WTC11 (cell line): ENCODE measurements around the gene FGF14. TPM values are rescaled to one million over a fixed set of nuclear protein-coding genes. Genes with fewer than 3 reads are reported as not detected.

ENCODE experiments used
- ATAC-seq: fragments of 200-7000 bp; cut with Tn5 transposase; 2 replicates; pipeline ENCODE4 v1.10.0; 2021; ENCODE audit warnings: mild to moderate bottlenecking, moderate library complexity
- CTCF ChIA-PET: fragments of 300-600 bp; sonication (Branson Sonifier 250); formaldehyde crosslinking; loops from one replicate; lab custom pipeline; 2021; ENCODE audit warnings: antibody characterized with exemption; lab: Charles Lee
- POLR2A ChIA-PET: fragments of 350-600 bp; sonication (Branson Sonifier 250); formaldehyde crosslinking; loops from one replicate; lab custom pipeline; 2021; ENCODE audit warnings: antibody characterized with exemption; lab: Charles Lee
- DNase-seq: peaks from one replicate; pipeline ENCODE4 v3.0.0; 2021; ENCODE audit warnings: low spot score
- H3K27ac Mint-ChIP-seq: 2 replicates; pipeline ENCODE4 v1.8.0; 2021; ENCODE audit warnings: mixed read lengths
- H3K27me3 Mint-ChIP-seq: 2 replicates; pipeline ENCODE4 v1.8.0; 2021; ENCODE audit warnings: low read depth, mild to moderate bottlenecking, moderate library complexity, mixed read lengths
- H3K36me3 Mint-ChIP-seq: 2 replicates; pipeline ENCODE4 v1.8.0; 2021; ENCODE audit warnings: mixed read lengths
- H3K4me1 Mint-ChIP-seq: 2 replicates; pipeline ENCODE4 v1.8.0; 2022; ENCODE audit warnings: mixed read lengths
- H3K4me3 Mint-ChIP-seq: 2 replicates; pipeline ENCODE4 v1.8.0; 2021; ENCODE audit warnings: mild to moderate bottlenecking, moderate library complexity, mixed read lengths
- H3K9me3 Mint-ChIP-seq: 2 replicates; pipeline ENCODE4 v1.8.0; 2021; ENCODE audit warnings: mixed read lengths
- ATF2 ChIP-seq: sonication (generic); formaldehyde crosslinking; IDR thresholded peaks from 2 replicates; pipeline ENCODE4 v1.8.1; 2022; ENCODE audit warnings: low read depth, missing genetic modification reagents, borderline replicate concordance
- CDX4 ChIP-seq: fragments of 250-450 bp; sonication (Bioruptor Pico); IDR thresholded peaks from 2 replicates; pipeline ENCODE4 v1.9.0; 2021; ENCODE audit warnings: moderate library complexity, mild to moderate bottlenecking, inconsistent platforms, borderline replicate concordance
- CREM ChIP-seq: sonication (generic); formaldehyde crosslinking; IDR thresholded peaks from 2 replicates; pipeline ENCODE4 v1.8.1; 2022; ENCODE audit warnings: mild to moderate bottlenecking, missing genetic modification reagents, moderate library complexity
- ERG ChIP-seq: fragments of 250-450 bp; sonication (Bioruptor Pico); IDR thresholded peaks from 2 replicates; pipeline ENCODE4 v1.8.0; 2021; ENCODE audit warnings: mild to moderate bottlenecking
- FOXP1 ChIP-seq: sonication (generic); formaldehyde crosslinking; IDR thresholded peaks from 2 replicates; pipeline ENCODE4 v1.8.0; 2022; ENCODE audit warnings: missing genetic modification reagents, mild to moderate bottlenecking, moderate library complexity, borderline replicate concordance
- GABPB1 ChIP-seq: sonication (generic); formaldehyde crosslinking; IDR thresholded peaks from 2 replicates; pipeline ENCODE4 v1.8.1; 2023; ENCODE audit warnings: mild to moderate bottlenecking, missing genetic modification reagents
- GTF2I ChIP-seq: fragments of 250-450 bp; sonication (Bioruptor Pico); conservative IDR thresholded peaks from 2 replicates; pipeline ENCODE4 v1.4.0; 2021; ENCODE audit warnings: mild to moderate bottlenecking
- KAT7 ChIP-seq: sonication (generic); formaldehyde crosslinking; IDR thresholded peaks from 2 replicates; pipeline ENCODE4 v1.8.1; 2023; ENCODE audit warnings: missing genetic modification reagents, mild to moderate bottlenecking, borderline replicate concordance
- MAX ChIP-seq: sonication (generic); formaldehyde crosslinking; IDR thresholded peaks from 2 replicates; pipeline ENCODE4 v1.8.0; 2022; ENCODE audit warnings: mild to moderate bottlenecking, missing genetic modification reagents
- NFATC4 ChIP-seq: fragments of 250-450 bp; sonication (Bioruptor Pico); IDR thresholded peaks from 2 replicates; pipeline ENCODE4 v1.9.0; 2021; ENCODE audit warnings: mild to moderate bottlenecking
- RELA ChIP-seq: sonication (generic); formaldehyde crosslinking; IDR thresholded peaks from 2 replicates; pipeline ENCODE4 v1.8.1; 2022; ENCODE audit warnings: missing genetic modification reagents, mild to moderate bottlenecking, borderline replicate concordance
- ZNF219 ChIP-seq: sonication (generic); formaldehyde crosslinking; IDR thresholded peaks from 2 replicates; pipeline ENCODE4 v1.8.0; 2023; ENCODE audit warnings: missing genetic modification reagents, mild to moderate bottlenecking, borderline replicate concordance
- ZNF263 ChIP-seq: sonication (generic); formaldehyde crosslinking; IDR thresholded peaks from 2 replicates; pipeline ENCODE4 v1.8.1; 2022; ENCODE audit warnings: low read depth, mild to moderate bottlenecking, moderate library complexity, missing genetic modification reagents
- ZNF317 ChIP-seq: sonication (generic); formaldehyde crosslinking; IDR thresholded peaks from 2 replicates; pipeline ENCODE4 v1.8.1; 2023; ENCODE audit warnings: low read depth, mild to moderate bottlenecking, moderate library complexity, missing genetic modification reagents, borderline replicate concordance
- ZNF416 ChIP-seq: fragments of 250-450 bp; sonication (Bioruptor Pico); IDR thresholded peaks from 2 replicates; pipeline ENCODE4 v1.9.0; 2021; ENCODE audit warnings: mild to moderate bottlenecking, inconsistent platforms
- ZNF423 ChIP-seq: fragments of 250-450 bp; sonication (Bioruptor Pico); IDR thresholded peaks from 2 replicates; pipeline ENCODE4 v2.1.2; 2022; ENCODE audit warnings: mild to moderate bottlenecking, moderate library complexity
- ZNF425 ChIP-seq: fragments of 250-450 bp; sonication (Bioruptor Pico); conservative IDR thresholded peaks from 2 replicates; pipeline ENCODE4 v1.9.0; 2021; ENCODE audit warnings: mild to moderate bottlenecking
- ZNF671 ChIP-seq: fragments of 250-450 bp; sonication (Bioruptor Pico); IDR thresholded peaks from 2 replicates; pipeline ENCODE4 v1.8.0; 2021; ENCODE audit warnings: mild to moderate bottlenecking
- total RNA-seq: library from RNA; stranded (reverse); gene quantifications from 3 replicates; pipeline ENCODE4 v1.2.3, GENCODE V29; 2021

FGF14 gene
- total RNA-seq, 1 experiment from 2014 or later: 0.28 TPM

GRCh38 chr13:102235689-102236088 lies 166.2 kb downstream of the FGF14 start (continued):
- no peak for TF ChIP-seq ERG
- TF ChIP-seq FOXP1 (CRISPR knock-in tag): no peak

GRCh38 chr13:102234618-102235017 lies 167.2 kb downstream of the FGF14 start:
- Mint-ChIP-seq H3K9me3 (no peaks in the 10 kb centered on the region), H3K27me3 (no peaks in the 10 kb centered on the region), H3K36me3 (no peaks in the 10 kb centered on the region), H3K27ac (no peak overlapping the region), H3K4me3 (no peak overlapping the region), H3K4me1 (peaks cover 36% of the 10 kb centered on the region)
- ChIA-PET POLR2A (no interaction called here), CTCF (no interaction called here)
- DNase-seq (no peak), ATAC-seq (no peak)
- no peak for TF ChIP-seq ZNF263 (CRISPR knock-in tag)
- no peak for TF ChIP-seq CDX4 (CRISPR knock-in tag)
- TF ChIP-seq ZNF416 (CRISPR knock-in tag): no peak
- no peak for TF ChIP-seq CREM (CRISPR knock-in tag)
- TF ChIP-seq ZNF671 (CRISPR knock-in tag): no peak
- TF ChIP-seq NFATC4 (CRISPR knock-in tag): no peak
- TF ChIP-seq GTF2I: no peak
- TF ChIP-seq ZNF423 (CRISPR knock-in tag): no peak
- TF ChIP-seq ZNF219 (CRISPR knock-in tag): no peak
- no peak for TF ChIP-seq KAT7
- no peak for TF ChIP-seq GABPB1 (CRISPR knock-in tag)
- no peak for TF ChIP-seq RELA (CRISPR knock-in tag)
- no peak for TF ChIP-seq ERG
- TF ChIP-seq ZNF425 (CRISPR knock-in tag): no peak
- TF ChIP-seq ATF2 (CRISPR knock-in tag): no peak
- TF ChIP-seq FOXP1 (CRISPR knock-in tag): no peak
- TF ChIP-seq, all 79 proteins: peak for 0

- H3K27ac Mint-ChIP-seq: 0 out of 2 replicates have a peak overlapping the region, but pooled peaks have one; percentile 7
- ChIA-PET CTCF (no interaction called here), POLR2A (no interaction called here)
- H3K4me3 Mint-ChIP-seq: no peak overlapping the region
- TF ChIP-seq MAX (CRISPR knock-in tag) (no peak), ZNF317 (CRISPR knock-in tag) (0 out of 2 replicates have a peak, but pooled peaks have one; percentile 46)
- peaks cover 38% of the 10 kb centered on the region for H3K4me1 Mint-ChIP-seq
- ATAC-seq: no peak
- H3K36me3 Mint-ChIP-seq: no peaks in the 10 kb centered on the region
- DNase-seq: no peak
- no peaks in the 10 kb centered on the region for H3K27me3 Mint-ChIP-seq
- H3K9me3 Mint-ChIP-seq: no peaks in the 10 kb centered on the region
These were observed 168.2 kb downstream of the FGF14 start for GRCh38 chr13:102233566-102234208.
